WTC11 (cell line): ENCODE results near the gene WARS2. TPM values are rescaled to one million over a fixed set of nuclear protein-coding genes. Genes with fewer than 3 reads are reported as not detected.

ENCODE experiments used
- ATAC-seq: fragments of 200-7000 bp; cut with Tn5 transposase; 2 replicates; pipeline ENCODE4 v1.10.0; 2021; ENCODE audit warnings: mild to moderate bottlenecking, moderate library complexity
- CTCF ChIA-PET: fragments of 300-600 bp; sonication (Branson Sonifier 250); formaldehyde crosslinking; loops from one replicate; lab custom pipeline; 2021; ENCODE audit warnings: antibody characterized with exemption; lab: Charles Lee
- POLR2A ChIA-PET: fragments of 350-600 bp; sonication (Branson Sonifier 250); formaldehyde crosslinking; loops from one replicate; lab custom pipeline; 2021; ENCODE audit warnings: antibody characterized with exemption; lab: Charles Lee
- DNase-seq: peaks from one replicate; pipeline ENCODE4 v3.0.0; 2021; ENCODE audit warnings: low spot score
- H3K27ac Mint-ChIP-seq: 2 replicates; pipeline ENCODE4 v1.8.0; 2021; ENCODE audit warnings: mixed read lengths
- H3K27me3 Mint-ChIP-seq: 2 replicates; pipeline ENCODE4 v1.8.0; 2021; ENCODE audit warnings: low read depth, mild to moderate bottlenecking, moderate library complexity, mixed read lengths
- H3K36me3 Mint-ChIP-seq: 2 replicates; pipeline ENCODE4 v1.8.0; 2021; ENCODE audit warnings: mixed read lengths
- H3K4me1 Mint-ChIP-seq: 2 replicates; pipeline ENCODE4 v1.8.0; 2022; ENCODE audit warnings: mixed read lengths
- H3K4me3 Mint-ChIP-seq: 2 replicates; pipeline ENCODE4 v1.8.0; 2021; ENCODE audit warnings: mild to moderate bottlenecking, moderate library complexity, mixed read lengths
- H3K9me3 Mint-ChIP-seq: 2 replicates; pipeline ENCODE4 v1.8.0; 2021; ENCODE audit warnings: mixed read lengths
- ESRRA ChIP-seq: sonication (generic); formaldehyde crosslinking; IDR thresholded peaks from 2 replicates; pipeline ENCODE4 v1.8.1; 2022; ENCODE audit warnings: mild to moderate bottlenecking, missing genetic modification reagents, borderline replicate concordance
- ETV6 ChIP-seq: sonication (generic); formaldehyde crosslinking; IDR thresholded peaks from 2 replicates; pipeline ENCODE4 v1.8.1; 2022; ENCODE audit warnings: mild to moderate bottlenecking, missing genetic modification reagents
- OVOL2 ChIP-seq: fragments of 250-450 bp; sonication (Bioruptor Pico); IDR thresholded peaks from 2 replicates; pipeline ENCODE4 v1.9.0; 2021; ENCODE audit warnings: mild to moderate bottlenecking, borderline replicate concordance
- SMAD3 ChIP-seq: sonication (generic); formaldehyde crosslinking; IDR thresholded peaks from 2 replicates; pipeline ENCODE4 v1.8.0; 2022; ENCODE audit warnings: missing genetic modification reagents, mild to moderate bottlenecking, borderline replicate concordance
- SP1 ChIP-seq: sonication (generic); formaldehyde crosslinking; conservative IDR thresholded peaks from 2 replicates; pipeline ENCODE4 v1.8.1; 2022; ENCODE audit warnings: missing genetic modification reagents
- TEAD4 ChIP-seq: sonication (generic); formaldehyde crosslinking; IDR thresholded peaks from 2 replicates; pipeline ENCODE4 v1.8.0; 2022; ENCODE audit warnings: mild to moderate bottlenecking, missing genetic modification reagents
- ZNF423 ChIP-seq: fragments of 250-450 bp; sonication (Bioruptor Pico); IDR thresholded peaks from 2 replicates; pipeline ENCODE4 v2.1.2; 2022; ENCODE audit warnings: mild to moderate bottlenecking, moderate library complexity
- ZNF671 ChIP-seq: fragments of 250-450 bp; sonication (Bioruptor Pico); IDR thresholded peaks from 2 replicates; pipeline ENCODE4 v1.8.0; 2021; ENCODE audit warnings: mild to moderate bottlenecking
- total RNA-seq: library from RNA; stranded (reverse); gene quantifications from 3 replicates; pipeline ENCODE4 v1.2.3, GENCODE V29; 2021
- TF ChIP-seq, protein P1 (sequence below): fragments of 250-450 bp; sonication (Bioruptor Pico); IDR thresholded peaks from 2 replicates; pipeline ENCODE4 v1.9.0; 2021; ENCODE audit warnings: mild to moderate bottlenecking, borderline replicate concordance
- TF ChIP-seq, protein P2 (sequence below): sonication (generic); formaldehyde crosslinking; IDR thresholded peaks from 2 replicates; pipeline ENCODE4 v1.8.1; 2023; ENCODE audit warnings: mild to moderate bottlenecking, missing genetic modification reagents
- TF ChIP-seq, protein P3 (sequence below): sonication (generic); formaldehyde crosslinking; IDR thresholded peaks from 2 replicates; pipeline ENCODE4 v1.8.0; 2022; ENCODE audit warnings: mild to moderate bottlenecking, missing genetic modification reagents
- TF ChIP-seq, protein P4 (sequence below): sonication (generic); formaldehyde crosslinking; IDR thresholded peaks from 2 replicates; pipeline ENCODE4 v1.8.1; 2023; ENCODE audit warnings: mild to moderate bottlenecking, missing genetic modification reagents, borderline replicate concordance
- TF ChIP-seq, protein P5 (sequence below): sonication (generic); formaldehyde crosslinking; IDR thresholded peaks from 2 replicates; pipeline ENCODE4 v1.8.0; 2022; ENCODE audit warnings: mild to moderate bottlenecking, missing genetic modification reagents
- TF ChIP-seq, protein P6 (sequence below): sonication (generic); formaldehyde crosslinking; IDR thresholded peaks from 2 replicates; pipeline ENCODE4 v1.8.1; 2023; ENCODE audit warnings: mild to moderate bottlenecking, missing genetic modification reagents, moderate library complexity
- TF ChIP-seq, protein P7 (sequence below): sonication (generic); formaldehyde crosslinking; IDR thresholded peaks from 2 replicates; pipeline ENCODE4 v1.8.1; 2022; ENCODE audit warnings: mild to moderate bottlenecking, missing genetic modification reagents, moderate library complexity, borderline replicate concordance
- TF ChIP-seq, protein P8 (sequence below): fragments of 250-450 bp; sonication (Bioruptor Pico); IDR thresholded peaks from 2 replicates; pipeline ENCODE4 v1.9.0; 2021; ENCODE audit warnings: moderate library complexity, mild to moderate bottlenecking, inconsistent platforms, borderline replicate concordance
- TF ChIP-seq, protein P9 (sequence below): sonication (generic); formaldehyde crosslinking; conservative IDR thresholded peaks from 2 replicates; pipeline ENCODE4 v1.8.1; 2023; ENCODE audit warnings: mild to moderate bottlenecking, low read depth, missing genetic modification reagents, moderate library complexity

WARS2 gene
- total RNA-seq, 1 experiment from 2014 or later: 9.3 TPM

DNA sequence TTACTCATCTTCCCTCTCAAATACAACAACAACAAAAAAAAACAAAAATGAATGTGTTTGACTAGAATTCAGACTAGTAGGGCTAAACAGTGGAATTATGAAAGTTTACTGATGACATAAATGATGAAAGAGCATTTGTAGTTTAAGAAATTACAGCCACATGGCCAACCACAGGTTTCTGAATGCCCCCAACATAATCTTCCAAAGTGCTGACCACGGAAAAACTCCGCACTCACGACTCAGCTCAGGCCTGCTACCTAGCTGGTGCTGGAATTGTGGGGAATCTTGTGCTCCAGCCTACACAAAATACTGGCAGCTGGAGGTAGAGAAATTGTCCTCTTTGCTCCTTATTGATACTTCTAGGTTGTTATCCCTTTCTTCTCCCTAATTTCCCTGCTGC lies 128.7 kb downstream of the WARS2 start (continued):
- TF ChIP-seq, protein P1, sequence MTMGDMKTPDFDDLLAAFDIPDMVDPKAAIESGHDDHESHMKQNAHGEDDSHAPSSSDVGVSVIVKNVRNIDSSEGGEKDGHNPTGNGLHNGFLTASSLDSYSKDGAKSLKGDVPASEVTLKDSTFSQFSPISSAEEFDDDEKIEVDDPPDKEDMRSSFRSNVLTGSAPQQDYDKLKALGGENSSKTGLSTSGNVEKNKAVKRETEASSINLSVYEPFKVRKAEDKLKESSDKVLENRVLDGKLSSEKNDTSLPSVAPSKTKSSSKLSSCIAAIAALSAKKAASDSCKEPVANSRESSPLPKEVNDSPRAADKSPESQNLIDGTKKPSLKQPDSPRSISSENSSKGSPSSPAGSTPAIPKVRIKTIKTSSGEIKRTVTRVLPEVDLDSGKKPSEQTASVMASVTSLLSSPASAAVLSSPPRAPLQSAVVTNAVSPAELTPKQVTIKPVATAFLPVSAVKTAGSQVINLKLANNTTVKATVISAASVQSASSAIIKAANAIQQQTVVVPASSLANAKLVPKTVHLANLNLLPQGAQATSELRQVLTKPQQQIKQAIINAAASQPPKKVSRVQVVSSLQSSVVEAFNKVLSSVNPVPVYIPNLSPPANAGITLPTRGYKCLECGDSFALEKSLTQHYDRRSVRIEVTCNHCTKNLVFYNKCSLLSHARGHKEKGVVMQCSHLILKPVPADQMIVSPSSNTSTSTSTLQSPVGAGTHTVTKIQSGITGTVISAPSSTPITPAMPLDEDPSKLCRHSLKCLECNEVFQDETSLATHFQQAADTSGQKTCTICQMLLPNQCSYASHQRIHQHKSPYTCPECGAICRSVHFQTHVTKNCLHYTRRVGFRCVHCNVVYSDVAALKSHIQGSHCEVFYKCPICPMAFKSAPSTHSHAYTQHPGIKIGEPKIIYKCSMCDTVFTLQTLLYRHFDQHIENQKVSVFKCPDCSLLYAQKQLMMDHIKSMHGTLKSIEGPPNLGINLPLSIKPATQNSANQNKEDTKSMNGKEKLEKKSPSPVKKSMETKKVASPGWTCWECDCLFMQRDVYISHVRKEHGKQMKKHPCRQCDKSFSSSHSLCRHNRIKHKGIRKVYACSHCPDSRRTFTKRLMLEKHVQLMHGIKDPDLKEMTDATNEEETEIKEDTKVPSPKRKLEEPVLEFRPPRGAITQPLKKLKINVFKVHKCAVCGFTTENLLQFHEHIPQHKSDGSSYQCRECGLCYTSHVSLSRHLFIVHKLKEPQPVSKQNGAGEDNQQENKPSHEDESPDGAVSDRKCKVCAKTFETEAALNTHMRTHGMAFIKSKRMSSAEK (CRISPR knock-in tag): no peak
- TF ChIP-seq ETV6 (CRISPR knock-in tag) (no peak), ZNF671 (CRISPR knock-in tag) (no peak)
- TF ChIP-seq, protein P2, sequence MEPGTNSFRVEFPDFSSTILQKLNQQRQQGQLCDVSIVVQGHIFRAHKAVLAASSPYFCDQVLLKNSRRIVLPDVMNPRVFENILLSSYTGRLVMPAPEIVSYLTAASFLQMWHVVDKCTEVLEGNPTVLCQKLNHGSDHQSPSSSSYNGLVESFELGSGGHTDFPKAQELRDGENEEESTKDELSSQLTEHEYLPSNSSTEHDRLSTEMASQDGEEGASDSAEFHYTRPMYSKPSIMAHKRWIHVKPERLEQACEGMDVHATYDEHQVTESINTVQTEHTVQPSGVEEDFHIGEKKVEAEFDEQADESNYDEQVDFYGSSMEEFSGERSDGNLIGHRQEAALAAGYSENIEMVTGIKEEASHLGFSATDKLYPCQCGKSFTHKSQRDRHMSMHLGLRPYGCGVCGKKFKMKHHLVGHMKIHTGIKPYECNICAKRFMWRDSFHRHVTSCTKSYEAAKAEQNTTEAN (CRISPR knock-in tag): no peak
- TF ChIP-seq, protein P3, sequence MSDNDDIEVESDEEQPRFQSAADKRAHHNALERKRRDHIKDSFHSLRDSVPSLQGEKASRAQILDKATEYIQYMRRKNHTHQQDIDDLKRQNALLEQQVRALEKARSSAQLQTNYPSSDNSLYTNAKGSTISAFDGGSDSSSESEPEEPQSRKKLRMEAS (CRISPR knock-in tag): no peak
- TF ChIP-seq, protein P4, sequence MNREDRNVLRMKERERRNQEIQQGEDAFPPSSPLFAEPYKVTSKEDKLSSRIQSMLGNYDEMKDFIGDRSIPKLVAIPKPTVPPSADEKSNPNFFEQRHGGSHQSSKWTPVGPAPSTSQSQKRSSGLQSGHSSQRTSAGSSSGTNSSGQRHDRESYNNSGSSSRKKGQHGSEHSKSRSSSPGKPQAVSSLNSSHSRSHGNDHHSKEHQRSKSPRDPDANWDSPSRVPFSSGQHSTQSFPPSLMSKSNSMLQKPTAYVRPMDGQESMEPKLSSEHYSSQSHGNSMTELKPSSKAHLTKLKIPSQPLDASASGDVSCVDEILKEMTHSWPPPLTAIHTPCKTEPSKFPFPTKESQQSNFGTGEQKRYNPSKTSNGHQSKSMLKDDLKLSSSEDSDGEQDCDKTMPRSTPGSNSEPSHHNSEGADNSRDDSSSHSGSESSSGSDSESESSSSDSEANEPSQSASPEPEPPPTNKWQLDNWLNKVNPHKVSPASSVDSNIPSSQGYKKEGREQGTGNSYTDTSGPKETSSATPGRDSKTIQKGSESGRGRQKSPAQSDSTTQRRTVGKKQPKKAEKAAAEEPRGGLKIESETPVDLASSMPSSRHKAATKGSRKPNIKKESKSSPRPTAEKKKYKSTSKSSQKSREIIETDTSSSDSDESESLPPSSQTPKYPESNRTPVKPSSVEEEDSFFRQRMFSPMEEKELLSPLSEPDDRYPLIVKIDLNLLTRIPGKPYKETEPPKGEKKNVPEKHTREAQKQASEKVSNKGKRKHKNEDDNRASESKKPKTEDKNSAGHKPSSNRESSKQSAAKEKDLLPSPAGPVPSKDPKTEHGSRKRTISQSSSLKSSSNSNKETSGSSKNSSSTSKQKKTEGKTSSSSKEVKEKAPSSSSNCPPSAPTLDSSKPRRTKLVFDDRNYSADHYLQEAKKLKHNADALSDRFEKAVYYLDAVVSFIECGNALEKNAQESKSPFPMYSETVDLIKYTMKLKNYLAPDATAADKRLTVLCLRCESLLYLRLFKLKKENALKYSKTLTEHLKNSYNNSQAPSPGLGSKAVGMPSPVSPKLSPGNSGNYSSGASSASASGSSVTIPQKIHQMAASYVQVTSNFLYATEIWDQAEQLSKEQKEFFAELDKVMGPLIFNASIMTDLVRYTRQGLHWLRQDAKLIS (CRISPR knock-in tag): no peak
- TF ChIP-seq, protein P5, sequence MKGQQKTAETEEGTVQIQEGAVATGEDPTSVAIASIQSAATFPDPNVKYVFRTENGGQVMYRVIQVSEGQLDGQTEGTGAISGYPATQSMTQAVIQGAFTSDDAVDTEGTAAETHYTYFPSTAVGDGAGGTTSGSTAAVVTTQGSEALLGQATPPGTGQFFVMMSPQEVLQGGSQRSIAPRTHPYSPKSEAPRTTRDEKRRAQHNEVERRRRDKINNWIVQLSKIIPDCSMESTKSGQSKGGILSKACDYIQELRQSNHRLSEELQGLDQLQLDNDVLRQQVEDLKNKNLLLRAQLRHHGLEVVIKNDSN: no peak

DNA sequence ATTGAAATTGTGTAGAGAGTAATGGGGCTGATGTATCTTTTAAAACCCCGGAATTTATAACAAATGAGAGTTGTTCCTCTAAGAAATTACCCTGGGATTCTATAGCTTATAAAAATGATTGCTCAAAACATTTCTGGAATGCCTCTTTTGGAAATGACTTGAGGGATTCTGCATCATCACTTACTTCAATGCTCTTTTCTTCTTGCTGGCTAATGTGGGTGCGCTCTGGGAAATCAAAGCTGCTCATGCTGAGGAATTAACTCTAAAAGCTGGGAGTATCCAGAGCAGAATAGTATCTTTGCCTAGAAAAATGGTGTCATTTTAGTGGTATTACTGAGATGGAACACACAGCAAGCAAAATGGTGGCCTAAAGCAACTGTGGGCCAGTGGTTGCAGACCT lies 129.3 kb downstream of the WARS2 start:
- DNase-seq (no peak), ATAC-seq (no peak)
- ChIA-PET POLR2A (no interaction called here), CTCF (interaction anchor here (0.7 kb wide), 1 partner anchor 266 kb away, joined by 3 read pairs; no protein-coding TSS in a partner anchor)
- Mint-ChIP-seq H3K4me3 (no peak overlapping the region), H3K9me3 (peaks cover 8% of the 10 kb centered on the region), H3K4me1 (peaks cover 22% of the 10 kb centered on the region), H3K27me3 (peaks cover 70% of the 10 kb centered on the region), H3K27ac (no peak overlapping the region), H3K36me3 (no peaks in the 10 kb centered on the region)
- TF ChIP-seq SMAD3 (CRISPR knock-in tag): no peak
- TF ChIP-seq, protein P6, sequence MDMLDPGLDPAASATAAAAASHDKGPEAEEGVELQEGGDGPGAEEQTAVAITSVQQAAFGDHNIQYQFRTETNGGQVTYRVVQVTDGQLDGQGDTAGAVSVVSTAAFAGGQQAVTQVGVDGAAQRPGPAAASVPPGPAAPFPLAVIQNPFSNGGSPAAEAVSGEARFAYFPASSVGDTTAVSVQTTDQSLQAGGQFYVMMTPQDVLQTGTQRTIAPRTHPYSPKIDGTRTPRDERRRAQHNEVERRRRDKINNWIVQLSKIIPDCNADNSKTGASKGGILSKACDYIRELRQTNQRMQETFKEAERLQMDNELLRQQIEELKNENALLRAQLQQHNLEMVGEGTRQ: no peak
- no peak for TF ChIP-seq SP1 (CRISPR knock-in tag)
- TF ChIP-seq ESRRA: no peak
- no peak for TF ChIP-seq ZNF423 (CRISPR knock-in tag)
- TF ChIP-seq, protein P7, sequence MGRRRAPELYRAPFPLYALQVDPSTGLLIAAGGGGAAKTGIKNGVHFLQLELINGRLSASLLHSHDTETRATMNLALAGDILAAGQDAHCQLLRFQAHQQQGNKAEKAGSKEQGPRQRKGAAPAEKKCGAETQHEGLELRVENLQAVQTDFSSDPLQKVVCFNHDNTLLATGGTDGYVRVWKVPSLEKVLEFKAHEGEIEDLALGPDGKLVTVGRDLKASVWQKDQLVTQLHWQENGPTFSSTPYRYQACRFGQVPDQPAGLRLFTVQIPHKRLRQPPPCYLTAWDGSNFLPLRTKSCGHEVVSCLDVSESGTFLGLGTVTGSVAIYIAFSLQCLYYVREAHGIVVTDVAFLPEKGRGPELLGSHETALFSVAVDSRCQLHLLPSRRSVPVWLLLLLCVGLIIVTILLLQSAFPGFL (CRISPR knock-in tag): no peak
- TF ChIP-seq TEAD4 (CRISPR knock-in tag): no peak
- TF ChIP-seq, protein P8, sequence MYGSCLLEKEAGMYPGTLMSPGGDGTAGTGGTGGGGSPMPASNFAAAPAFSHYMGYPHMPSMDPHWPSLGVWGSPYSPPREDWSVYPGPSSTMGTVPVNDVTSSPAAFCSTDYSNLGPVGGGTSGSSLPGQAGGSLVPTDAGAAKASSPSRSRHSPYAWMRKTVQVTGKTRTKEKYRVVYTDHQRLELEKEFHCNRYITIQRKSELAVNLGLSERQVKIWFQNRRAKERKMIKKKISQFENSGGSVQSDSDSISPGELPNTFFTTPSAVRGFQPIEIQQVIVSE (CRISPR knock-in tag): no peak
- TF ChIP-seq, protein P9, sequence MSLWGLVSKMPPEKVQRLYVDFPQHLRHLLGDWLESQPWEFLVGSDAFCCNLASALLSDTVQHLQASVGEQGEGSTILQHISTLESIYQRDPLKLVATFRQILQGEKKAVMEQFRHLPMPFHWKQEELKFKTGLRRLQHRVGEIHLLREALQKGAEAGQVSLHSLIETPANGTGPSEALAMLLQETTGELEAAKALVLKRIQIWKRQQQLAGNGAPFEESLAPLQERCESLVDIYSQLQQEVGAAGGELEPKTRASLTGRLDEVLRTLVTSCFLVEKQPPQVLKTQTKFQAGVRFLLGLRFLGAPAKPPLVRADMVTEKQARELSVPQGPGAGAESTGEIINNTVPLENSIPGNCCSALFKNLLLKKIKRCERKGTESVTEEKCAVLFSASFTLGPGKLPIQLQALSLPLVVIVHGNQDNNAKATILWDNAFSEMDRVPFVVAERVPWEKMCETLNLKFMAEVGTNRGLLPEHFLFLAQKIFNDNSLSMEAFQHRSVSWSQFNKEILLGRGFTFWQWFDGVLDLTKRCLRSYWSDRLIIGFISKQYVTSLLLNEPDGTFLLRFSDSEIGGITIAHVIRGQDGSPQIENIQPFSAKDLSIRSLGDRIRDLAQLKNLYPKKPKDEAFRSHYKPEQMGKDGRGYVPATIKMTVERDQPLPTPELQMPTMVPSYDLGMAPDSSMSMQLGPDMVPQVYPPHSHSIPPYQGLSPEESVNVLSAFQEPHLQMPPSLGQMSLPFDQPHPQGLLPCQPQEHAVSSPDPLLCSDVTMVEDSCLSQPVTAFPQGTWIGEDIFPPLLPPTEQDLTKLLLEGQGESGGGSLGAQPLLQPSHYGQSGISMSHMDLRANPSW (CRISPR knock-in tag): no peak
- TF ChIP-seq OVOL2 (CRISPR knock-in tag): no peak
